NOMO-1 (cell line): Measurements from ENCODE around the gene ADAMTS7.
A peak's percentile ranks its signal among the peaks of the same experiment; 100 is the strongest.

Experiments
- DNase-seq, 2 experiments: peaks; one replicate each; lab custom pipeline; 2025; ENCODE audit not compliant: unreplicated experiment in 2 of 2; lab: John Stamatoyannopoulos, UW

ADAMTS7 gene

DNA sequence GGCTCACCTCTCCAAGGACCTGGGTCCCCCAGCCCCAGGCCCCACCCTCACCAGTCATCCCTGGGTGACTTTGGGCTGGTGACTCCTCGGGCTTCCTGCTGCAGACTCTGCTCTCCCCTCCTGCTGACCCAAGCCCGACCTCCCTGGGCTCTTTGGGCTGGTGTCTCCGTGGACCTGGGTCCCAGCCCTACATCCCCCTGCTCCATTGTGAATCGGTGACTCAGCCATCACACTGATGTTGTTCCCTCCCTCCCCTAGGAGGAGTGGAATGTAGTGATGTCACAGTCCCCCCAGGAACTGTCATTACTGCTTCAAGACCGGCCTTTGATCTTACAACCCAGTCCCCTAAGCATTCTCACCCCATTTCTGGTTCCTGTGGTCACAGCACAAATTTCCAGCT, 83.7 kb downstream of the ADAMTS7 start:
- DNase-seq: no peak

GRCh38 chr15:78726870-78727551, 84.3 kb downstream of the ADAMTS7 start:
- DNase-seq: no peak

DNA sequence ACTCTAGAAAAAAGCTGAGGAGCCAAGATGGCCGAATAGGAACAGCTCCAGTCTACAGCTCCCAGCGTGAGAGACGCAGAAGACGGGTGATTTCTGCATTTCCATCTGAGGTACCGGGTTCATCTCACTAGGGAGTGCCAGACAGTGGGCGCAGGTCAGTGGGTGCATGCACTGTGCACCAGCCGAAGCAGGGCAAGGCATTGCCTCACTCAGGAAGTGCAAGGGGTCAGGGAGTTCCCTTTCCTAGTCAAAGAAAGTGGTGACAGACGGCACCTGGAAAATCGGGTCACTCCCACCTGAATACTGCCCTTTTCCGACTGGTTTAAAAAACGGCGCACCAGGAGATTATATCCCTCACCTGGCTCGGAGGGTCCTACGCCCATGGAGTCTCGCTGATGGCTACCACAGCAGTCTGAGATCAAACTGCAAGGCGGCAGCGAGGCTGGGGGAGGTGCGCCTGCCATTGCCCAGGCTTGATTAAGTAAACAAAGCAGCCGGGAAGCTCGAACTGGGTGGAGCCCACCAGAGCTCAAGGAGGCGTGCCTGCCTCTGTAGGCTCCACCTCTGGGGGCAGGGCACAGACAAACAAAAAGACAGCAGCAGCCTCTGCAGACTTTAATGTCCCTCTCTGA, 91.3 kb downstream of the ADAMTS7 start:
- DNase-seq: peak in 1 of 2 experiments; percentile 10

DNA sequence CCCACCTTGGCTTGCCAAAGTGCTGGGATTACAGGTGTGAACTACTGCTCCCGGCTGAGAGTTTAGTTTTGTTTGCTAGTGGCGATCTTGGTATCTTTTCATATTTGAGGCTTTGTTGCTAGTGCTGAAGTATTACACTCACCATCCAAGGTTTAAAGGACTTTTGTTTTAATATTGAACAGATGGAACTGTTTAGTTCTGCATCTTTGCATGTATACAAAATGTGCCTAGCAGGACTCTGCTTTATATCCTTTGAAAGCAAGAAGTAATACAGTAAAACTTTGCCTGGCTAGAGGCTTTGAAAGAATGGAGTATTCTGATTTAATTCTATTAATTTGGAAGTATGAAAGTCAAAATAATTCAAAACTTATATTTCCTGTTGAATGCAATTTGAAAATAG, 92.4 kb downstream of the ADAMTS7 start:
- no peak for DNase-seq

GRCh38 chr15:78717956-78718656, 93.2 kb downstream of the ADAMTS7 start:
- DNase-seq: no peak

DNA sequence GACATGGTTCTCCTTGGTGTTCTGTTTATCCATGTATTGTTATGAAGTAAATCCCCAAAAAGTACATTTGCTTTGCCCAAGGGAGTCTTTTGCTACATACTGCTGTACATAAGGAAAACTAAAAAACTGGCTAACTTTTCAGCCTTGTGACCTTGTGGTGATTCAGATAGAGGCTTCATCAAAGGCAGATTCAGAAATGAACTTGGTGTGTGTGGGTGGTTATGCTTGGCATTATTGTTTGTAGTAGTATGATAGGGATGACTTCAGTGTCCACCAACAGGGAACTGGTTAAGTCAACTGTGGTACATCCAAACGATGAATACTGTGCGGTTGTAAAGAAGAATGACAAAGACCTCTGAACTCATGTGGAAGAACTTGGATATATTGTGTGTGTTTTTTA, 94.6 kb downstream of the ADAMTS7 start:
- no peak for DNase-seq

DNA sequence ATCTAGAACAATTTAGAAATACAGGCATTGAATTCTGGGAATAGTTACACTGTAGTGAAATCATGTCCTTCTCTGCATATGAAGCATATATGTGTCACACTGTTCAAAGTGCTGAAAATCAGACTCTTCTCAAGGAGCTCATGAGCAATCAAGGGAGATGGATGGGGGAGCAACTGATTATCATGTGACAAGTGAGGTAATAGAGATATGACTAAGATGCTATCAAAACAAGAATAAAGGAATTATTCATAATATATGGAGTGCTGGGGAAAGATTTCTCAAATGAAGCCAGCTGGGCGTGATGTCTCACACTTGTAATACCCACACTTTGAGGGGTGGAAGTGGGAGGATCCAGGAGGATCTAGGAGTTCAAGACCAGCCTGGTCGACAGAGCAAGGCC, 95.3 kb downstream of the ADAMTS7 start:
- DNase-seq: no peak

DNA sequence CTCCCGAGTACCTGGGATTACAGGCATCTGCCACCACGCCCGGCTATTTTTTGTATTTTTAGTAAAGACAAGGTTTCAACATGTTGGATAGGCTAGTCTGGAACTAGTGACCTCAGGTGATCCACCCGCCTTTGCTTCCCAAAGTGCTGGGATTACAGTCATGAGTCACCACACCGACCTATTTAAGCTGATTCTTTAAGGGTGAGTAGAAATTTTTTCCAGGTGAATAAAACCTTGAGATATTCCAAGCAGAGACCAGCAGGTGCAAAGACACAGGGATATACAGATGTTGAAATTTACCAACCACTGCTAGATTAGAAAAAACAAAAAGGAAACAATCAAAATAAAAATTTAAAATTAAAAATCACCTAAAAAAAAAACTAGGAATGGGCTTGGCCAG, 95.8 kb downstream of the ADAMTS7 start:
- DNase-seq: no peak

- DNase-seq: no peak
Observed at GRCh38 chr15:78714890-78715289, 96.4 kb downstream of the ADAMTS7 start.

DNA sequence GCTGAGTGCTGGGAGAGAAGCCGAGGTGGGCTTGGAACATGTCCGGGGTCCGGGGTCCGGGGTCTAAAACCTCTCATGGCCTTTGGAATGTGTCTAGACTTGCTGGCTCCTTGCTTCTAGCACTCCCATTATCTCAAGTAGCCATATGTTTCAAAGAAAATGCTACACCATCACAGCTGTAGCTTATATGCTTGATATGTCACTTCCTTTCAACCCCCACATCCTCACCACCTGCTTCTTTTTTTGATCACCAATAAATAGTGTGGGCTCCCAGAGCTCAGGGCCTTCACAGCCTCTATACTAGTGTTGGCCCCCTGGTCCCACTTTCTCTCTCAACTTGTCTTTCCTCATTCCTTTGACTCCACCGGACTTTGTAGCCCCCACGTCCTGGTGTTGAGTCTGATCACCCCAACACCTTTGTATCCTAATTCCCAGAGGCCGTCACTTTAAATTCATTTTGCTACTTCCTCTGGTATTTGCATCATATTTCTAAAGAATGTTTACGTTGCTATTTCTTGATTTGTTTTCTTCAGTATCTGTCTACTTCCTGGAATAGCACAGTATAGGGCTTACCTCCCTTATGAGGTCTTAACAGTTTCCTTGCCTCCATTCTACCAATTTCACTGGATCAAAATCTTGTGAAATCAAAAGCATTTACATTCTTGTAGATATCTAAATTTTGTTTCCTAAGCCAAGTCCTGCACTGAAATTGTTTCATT, 98.3 kb downstream of the ADAMTS7 start:
- DNase-seq: no peak

- no peak for DNase-seq
Observed at GRCh38 chr15:78711638-78712037, 99.6 kb downstream of the ADAMTS7 start.

GRCh38 chr15:78709263-78709882, 101.9 kb downstream of the ADAMTS7 start:
- peak; percentile 41 to 43 for DNase-seq
